Cortex of kidney (tissue), 1 donor: ENCODE results near the gene HEATR5A.

Source experiments
- DNase-seq: peaks from one replicate; lab custom pipeline; 2025; lab: John Stamatoyannopoulos, UW

The HEATR5A gene

DNA sequence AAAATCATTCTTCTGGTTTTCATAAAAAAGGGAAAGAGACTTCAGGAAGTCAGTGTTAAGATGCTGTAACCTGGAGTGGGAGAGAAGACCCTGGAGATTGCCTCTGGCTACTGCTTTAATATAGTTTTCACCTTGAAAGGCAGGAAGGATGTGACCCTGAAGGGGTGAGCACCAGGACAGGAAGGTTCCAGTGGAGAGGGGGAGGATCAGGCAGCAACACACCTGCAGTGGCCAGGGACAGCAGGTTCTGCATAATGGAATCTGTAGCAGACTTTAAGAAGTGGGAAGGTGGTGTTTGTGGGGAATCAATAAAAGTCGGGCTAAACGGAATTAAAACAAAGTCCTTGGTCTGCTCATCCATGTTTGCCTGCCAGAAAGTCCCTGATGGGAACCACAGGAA lies 6.3 kb upstream of the HEATR5A start:
- DNase-seq: no peak

DNA sequence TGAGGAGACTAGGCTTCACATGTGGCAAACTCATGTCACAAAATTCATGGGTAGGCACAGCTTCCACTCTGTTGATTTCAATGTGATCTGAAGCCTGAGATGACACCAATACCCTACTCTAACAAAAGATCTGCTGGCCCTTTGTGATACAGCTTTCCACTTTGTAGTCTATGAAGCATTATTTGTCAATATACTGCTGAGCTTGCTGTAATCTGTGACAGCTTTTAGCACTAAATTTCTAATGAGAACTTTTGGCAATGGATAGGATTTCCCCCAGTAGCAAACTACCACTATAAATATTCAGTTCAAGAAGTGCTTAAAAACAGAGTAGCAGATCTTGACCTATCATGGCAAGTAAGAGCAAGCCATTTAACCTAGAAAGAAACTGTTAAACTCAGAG lies 5.6 kb upstream of the HEATR5A start:
- no peak for DNase-seq

DNA sequence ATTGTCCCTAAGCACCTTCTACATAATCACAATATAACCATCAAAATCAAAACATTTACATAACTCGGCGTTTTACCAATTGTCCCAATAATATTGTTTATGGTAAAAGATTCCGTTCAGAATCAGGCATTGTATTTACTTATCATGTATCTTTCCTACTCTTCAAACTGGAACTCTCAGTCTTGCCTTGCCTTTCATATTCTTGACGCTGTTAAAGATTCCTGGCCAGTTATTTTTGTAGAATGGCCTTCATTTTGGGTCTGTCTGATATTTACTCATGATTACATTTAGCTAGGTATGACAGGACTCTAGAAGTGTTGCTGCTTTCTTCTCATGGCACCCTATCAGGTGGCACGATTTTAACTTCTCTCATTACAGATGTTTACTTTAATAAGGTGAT lies 850 bp upstream of the HEATR5A start:
- DNase-seq: no peak

DNA sequence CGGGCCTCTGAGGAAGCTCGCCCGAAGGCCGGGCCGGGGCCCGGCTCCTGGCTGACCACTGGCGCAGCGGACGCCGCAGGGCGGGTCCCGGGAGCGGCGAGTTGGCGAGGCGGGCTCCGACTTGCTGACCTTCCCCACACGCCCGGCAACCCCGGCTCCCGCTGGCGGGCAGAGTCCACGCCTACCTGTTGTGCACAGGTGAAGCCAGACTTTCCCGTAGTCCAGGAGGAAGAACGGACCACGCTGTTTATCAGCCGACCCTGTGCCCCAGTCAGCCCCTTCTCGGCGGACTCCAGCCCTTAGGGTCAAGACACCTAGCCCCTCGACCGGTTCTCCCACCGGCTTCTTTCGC lies 407 bp downstream of the HEATR5A start:
- peak; percentile 25 for DNase-seq

DNA sequence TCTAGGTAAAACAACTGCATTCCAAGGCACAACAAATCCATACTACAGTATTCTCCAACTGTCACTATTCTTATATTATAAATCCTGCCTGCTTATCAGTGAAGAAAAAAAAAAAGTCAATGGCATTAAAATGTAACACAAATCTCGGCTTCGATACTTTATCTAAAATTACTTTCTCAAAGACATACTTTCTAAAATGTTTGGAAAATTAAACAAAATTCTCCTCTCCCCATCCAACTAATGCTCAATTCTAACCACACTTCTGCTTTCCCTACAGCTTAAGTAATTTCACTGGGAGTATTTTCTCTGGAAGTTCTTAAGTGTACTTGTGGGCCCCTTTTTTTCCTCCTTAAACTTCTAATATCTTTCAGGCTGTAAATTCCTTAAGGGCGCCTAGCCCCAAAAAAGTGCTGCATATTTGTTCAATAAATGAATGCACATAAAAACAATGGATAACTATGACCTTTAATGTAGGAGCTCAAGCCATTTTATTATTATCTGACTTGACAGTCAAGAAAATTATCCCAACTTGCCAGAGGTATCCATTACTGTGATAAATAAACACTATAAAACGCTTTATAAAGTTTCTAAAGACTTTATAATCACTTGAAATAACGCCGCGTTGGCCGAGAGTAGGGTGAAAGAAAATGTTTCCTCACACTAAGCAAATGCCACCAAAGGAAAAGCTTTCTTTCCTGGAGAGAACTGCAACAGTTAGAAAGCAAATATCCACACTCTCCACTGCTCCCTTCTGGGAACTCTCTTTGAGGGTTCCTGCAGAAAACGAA lies 977 bp downstream of the HEATR5A start:
- no peak for DNase-seq

DNA sequence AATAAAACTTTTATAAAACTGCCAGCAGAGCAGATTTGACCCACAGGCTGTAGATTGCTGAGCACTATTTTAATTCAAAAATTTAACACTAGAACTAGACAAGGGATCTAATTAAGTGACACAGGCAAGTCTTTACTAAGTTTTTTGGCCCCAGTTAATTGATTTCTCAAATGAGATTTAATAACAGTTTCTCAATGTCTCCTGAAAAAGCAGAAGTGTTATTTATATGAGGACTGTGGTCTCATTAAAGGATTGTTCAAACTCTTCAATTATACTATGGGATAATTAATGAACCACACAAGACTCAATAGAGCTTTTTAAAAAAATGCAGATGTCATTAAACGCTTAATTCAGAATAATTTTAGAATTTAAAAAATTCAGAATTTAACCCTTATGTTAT lies 1.9 kb downstream of the HEATR5A start:
- no peak for DNase-seq

DNA sequence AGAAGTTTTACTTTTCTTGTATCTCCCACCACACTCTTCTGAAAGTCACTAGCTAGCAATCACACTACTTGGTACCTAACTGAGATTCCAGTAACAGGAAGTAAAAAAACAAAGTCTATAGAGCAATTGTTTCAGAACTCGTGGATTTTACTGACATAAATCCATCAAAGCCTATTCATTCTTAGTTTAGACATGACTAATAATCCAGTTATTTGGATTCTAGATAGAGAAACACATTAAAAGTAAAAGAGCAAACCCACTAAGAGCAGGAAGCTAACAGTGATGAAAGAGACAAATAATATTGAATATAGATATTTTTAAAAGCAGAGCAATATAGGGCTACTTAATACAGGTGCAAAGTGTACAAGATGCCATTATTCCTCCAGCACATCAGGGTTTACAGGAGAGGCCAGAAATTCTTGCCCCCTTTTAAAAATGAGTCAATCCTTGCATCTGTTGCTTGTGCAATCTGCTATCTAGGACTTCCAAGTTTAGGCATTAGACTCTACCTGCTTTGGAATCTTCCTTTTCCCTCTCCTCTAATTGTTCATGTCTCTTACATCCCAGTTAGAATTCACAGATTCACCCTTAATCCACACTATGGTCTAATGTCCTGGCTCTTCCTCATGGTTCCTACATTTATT lies 6.0 kb downstream of the HEATR5A start:
- DNase-seq: no peak

DNA sequence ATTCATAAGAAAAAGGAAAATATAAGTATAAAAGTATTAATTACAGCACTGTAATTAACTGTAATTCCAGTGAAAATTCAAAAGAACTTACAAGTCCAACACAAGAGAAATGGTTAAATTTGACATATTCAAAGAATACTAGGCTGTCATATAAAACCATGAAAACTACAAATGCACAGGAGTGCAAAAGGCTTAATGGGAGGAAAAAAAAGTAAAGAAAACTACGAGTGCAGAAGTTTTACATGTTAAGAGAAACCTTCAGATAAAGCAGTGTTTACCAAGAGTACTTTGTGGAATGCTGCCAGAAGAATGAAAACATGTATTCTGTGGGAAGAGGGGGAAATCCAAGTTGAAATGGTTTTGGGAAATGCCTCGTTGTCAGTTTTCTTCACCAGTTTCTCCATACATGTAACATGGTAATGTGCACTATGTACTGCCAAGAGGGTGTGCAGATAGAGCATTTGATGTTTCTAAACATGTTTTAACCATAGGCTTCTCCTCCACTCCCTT lies 9.1 kb downstream of the HEATR5A start:
- no peak for DNase-seq

DNA sequence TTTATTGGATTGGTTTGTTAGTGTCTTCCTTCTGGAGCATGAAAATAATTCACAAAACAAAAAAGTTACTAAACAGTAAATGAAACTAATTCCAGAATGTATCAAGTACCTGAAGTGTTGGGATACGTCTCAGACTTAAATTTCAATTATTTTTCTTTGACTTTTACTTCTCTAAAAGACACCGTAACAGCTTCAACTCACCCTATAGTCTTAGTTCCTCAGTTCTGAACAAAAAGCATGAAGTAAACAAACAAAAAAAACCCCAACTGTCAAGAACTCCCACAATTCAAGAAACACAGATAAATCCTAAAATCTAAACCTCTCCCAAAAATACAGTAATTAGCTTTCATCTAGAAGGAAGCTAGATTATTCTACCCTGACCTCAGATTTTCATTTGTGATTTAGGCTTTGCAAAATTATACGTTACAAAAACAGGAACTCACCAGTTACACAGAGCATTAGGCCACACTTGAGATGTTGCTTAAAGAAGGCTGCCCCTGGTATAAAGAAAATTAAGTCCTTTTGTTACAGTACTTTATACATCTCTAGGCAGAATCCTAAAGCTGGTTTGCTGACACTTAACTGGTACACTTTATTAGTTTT lies 10.2 kb downstream of the HEATR5A start:
- no peak for DNase-seq

DNA sequence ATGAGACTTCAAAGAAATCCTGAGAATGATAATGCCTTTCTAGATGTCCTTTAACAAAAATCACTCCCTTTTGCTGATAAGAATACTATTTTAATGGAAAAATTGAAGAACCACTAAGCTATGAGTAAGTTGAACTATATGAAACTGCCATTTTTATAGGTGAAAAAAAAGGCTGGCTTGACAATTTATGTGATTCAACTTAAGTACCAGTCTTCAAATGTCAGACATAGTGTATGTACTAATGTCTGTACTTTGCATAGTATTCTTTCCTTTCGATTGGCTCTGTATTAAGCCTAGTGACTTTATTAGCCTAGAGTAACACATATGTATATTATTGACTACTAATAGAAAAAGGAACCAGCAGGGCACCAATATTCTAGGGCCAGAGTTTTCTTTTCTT lies 11.9 kb downstream of the HEATR5A start:
- no peak for DNase-seq

DNA sequence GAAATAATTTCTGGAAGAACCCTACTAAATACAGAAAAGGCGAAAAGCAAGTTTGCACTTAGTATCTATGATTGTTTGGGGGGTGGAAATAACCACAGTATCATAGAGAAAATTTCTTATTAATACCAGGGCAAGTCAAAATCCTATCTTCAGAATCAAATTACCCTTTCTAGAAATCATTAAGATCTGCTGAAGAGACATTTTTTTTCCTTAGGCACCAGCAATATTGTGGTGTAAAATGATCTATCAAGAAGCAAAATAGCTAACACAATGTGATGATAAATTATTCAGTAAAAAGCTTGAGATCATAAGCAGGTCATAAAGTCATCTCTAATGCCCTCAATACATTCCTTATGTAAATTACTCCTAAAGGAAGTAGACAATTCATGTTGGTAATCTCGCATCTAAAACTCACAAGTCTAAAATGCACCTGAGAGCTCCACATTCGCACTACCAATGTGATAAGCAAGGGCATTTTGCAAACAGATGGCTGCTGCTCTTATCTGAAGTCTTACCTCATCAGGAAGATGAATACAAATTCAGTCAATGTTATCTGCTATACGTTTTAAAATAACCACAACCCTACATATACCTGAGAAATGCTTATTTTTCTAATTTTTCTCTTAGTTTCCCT lies 14.6 kb downstream of the HEATR5A start:
- DNase-seq: no peak

DNA sequence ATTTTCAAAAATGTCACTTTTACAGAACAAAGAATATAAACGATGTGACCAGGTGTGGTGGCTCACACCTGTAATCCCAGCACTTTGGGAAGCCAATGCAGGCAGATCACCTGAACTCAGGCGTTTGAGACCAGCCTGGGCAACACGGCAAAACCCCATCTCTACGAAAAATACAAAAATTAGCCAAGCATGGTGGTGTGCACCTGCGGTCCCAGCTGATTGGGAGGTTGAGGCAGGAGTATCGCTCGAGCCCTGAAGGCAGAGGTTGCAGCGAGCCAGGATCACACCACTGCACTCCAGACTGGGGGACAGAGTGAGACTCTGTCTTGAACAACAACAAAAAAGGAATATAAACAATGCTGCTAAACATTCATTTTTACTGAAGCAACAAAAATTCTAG lies 15.2 kb downstream of the HEATR5A start:
- DNase-seq: no peak

DNA sequence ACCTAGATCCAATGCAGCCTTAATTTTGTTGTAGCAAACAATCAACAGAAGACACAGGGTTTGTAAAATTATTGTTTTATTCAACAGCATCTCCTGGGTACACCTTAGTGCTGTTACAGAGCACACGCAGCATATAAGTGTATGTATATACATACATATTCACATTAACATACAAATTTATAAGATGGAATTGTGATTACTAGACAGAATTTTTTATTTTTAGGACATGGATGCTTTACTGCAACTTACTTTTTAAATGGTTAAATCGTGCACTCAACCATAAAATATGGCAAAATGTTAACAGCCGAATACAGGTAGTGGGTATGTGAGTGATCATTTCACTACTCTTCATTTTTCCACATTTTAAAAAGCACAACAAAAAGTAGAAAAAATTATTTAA lies 16.6 kb downstream of the HEATR5A start:
- DNase-seq: no peak

DNA sequence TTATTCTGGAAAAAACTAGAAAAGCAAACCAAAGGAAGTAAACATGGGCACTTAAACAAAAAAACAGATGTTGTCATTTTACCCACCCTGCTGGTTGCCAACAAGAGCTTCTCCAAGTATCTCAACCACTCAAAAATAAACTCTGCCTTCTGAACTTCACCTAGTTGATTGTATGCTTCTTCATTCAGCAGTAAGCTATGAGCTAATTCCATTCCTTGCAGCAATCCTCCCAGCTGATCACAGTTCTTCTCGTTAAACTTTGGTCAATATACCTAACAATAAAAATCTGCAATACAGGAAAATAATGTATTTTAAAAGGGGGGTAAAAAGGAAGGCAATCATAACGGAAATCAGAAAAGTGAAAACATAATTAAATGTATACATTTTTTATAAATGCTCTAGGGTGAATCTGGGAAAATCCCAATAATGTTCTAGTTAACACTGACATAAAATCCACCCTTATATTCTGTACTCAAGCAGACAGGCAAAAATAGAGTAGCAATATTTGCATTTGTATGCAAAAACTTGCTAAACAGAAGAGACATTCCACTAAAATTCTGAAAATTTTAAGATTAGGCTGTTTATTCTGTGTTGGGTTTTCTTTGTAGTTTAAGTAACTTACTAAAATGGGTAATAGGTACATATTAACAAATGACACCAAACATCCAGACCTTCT lies 17.4 kb downstream of the HEATR5A start:
- DNase-seq: no peak

DNA sequence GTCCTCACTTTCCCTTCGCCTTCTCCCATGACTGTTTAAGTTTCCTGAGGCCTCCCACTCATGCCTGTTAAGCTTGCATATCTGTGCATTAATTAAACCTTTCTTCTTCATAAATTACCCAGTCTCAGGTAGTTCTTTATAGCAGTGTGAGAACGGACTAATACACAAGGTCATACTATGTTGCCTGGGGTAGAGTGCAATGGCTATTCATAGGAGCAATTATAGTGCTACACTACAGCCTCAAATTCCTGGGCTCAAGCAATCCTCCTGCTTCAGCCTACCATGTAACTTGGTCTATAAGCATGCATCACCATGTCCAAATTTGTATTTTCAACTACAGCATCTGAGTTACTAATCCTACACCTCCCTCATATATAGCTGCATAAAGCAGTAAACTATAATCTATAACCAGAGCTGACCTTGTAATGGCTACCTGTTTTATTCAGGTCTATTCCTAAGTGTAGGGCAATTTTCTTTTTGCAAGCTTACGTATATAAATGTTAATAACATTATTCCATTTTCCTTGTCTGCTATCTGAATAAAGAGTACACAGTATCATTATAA lies 18.9 kb downstream of the HEATR5A start:
- no peak for DNase-seq

DNA sequence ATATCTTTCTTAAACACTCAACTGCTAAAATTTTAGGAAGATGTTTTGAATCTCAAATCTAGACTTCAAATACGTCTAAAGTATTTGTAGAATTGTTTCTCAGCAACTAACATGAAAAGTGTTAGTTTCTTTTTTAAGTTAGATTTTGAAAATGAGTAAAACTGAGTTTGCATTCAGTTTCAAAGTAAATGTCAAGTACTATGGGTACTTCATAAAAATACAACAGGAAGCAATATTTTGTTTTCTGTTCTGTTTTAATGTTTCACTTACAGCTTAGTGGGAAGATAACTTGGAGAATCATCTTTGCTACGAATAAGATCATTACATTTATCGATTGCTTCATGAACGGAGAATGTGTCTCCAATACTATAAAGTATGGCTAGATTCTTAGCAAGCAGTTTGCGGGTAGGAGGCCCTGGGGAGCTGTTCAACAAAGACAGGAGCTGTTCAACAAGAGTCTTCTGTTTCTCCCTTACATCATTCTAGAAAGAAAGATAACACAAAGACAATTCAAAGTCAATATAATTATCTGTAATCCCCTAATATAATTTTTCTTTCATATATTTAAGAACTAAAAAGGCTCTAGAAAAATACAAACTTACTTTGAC lies 20.2 kb downstream of the HEATR5A start:
- no peak for DNase-seq

DNA sequence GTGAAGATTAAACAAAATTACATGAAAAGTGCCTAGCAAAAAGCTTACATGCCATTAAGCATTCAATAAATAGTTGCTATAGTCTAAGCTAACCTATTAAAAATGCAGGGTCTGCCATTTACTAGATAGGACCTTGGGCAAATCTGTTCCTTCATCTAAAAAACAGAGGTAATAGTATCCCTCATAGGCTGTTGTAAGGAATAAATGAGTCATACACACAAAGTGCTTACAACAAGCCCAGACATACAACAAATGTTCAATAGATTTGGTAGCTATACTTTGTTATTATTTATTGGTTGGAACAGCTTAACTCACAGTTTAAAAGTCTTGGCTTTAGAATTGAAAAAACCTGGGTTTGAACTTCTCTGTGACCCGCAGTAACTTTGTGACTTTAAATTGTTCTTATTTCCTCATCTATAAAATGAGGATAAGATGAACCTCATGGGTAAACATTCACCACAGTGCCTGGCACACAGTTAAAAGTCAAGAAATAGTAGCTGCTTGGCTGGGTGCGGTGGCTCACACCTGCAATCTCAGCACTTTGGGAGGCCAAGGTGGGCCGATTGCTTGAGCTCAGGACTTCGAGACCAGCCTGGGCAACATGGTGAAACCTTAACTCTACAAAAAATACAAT lies 24.7 kb downstream of the HEATR5A start:
- no peak for DNase-seq

DNA sequence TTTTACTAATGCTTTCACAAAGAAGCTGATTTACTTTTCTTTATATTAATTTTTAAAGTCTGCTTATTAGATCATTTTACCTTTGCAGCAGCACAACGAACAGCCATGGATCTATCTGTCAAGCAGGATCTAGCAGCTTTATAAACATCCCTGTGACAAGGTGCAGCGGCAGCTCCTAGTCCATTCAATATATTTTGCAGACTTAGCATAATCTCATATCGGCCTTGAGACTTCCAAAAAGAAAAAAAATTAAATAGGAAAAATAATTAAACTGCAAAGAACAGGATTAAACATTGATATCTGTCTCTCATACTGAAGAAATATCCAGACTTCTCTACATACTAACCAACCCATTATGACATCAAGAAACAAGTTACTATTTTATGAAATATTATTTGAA lies 25.2 kb downstream of the HEATR5A start:
- DNase-seq: no peak

DNA sequence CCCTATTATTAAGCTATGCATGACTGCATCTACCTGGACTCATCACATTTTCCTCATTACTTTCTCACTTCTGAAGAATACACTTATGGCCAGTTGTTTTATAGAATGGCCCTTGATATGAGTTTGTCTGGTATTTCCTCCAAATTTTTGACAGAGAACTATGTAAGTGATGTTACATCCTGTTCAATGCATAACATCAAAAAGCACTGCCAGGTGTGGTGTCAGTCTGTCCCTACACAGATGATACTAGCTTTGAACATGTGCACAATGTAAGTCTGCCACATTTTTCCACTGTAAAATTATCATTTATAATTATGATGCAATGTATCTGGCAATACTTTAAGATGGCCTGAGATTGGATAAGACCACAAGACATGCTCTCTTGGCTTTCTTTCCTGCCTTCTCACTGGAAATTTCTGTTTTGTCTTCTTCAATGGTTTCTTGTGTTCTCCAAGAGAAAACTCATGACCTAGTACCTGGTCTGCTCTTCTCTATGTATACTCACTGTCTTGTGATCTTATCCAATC lies 28.3 kb downstream of the HEATR5A start:
- no peak for DNase-seq

DNA sequence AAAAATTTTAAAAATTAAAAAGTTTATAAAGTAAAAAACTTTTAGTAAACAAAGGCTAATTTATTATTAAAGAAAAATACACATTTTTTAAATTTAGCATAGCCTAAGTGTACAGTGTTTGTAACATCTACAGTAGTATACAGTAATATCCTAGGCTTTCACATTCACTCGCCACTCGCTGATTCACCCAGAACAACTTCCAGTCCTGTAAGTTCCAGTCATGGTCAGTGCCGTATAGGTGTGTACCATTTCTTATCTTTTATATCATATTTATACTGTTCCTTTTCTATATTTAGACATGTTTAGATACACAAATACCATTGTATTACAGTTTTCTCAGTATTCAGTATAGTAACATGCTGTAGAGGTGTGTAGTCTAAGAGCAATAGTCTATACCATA lies 28.9 kb downstream of the HEATR5A start:
- no peak for DNase-seq

DNA sequence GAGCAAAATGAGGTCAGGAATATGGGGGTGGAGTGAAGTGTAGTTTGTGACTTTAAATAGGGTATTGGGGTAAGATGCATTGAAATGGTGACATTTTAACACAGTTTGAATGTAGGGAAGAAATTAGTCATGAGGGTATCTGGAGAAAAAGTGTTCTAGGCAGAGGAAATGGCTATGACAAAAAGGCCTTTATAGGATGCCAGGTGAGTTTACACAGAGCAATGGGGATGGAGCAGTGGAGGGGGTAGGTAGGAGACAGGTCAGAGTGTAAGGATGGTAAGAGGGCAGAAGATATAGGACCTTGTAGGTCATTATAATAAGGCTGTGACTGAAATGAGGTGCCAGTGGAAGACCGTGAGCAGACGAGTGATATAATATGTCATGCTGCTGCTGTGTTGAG lies 30.4 kb downstream of the HEATR5A start:
- DNase-seq: no peak
